HG03378 (cell line): ENCODE results near the gene UPF1.

Experiments
- ATAC-seq: cut with Tn5 transposase; IDR thresholded peaks from one replicate; pipeline ENCODE4 v1.9.1; 2021; ENCODE audit warnings: mild to moderate bottlenecking, moderate library complexity; ENCODE audit not compliant: unreplicated experiment

Gene UPF1

GRCh38 chr19:18833849-18834643 is 2.3 kb downstream of the UPF1 start:
- no peak for ATAC-seq

GRCh38 chr19:18834644-18834984 is 2.9 kb downstream of the UPF1 start:
- ATAC-seq, result no peak

DNA sequence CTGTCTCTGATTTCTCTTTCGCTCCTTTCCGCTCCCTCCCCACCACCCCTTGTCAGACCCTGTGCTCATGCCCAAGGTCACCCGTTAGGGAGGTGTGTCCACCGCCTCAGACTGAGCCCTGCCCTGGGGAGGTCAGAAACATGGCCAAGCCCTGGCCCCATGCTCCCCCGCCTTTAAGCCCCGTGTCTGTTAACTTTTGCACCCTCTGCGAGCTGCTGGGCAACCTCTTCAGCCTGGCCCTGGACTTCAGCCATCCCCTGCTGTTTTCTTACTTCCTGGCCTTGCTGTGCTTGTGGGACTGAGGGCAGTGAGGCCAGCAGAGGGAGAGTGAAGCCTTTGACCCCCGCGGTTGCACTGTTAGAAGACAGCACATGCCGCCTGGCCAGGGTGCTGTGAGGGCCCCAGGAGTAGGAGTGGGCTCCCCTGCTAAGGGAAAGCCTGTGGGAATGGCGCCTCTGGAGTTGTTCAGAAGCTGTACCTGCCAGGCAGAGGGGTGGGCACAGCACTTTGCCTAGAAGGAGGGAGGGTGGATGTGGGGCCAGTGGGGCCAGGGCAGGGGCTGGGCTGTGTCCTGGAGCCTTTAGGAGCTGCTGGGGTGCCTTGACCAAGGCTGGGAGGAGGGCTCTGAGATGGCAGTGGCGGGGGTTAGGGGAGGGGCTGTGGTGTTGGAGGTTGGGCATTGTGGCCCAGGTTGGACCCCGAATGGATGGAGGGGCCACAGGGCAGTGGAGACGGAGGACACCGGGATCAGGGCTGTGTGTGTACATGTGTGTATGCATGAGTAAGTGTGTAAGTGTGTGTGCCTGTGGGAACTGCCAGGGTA is 7.9 kb downstream of the UPF1 start:
- no peak for ATAC-seq

GRCh38 chr19:18840288-18841267 is 8.8 kb downstream of the UPF1 start:
- ATAC-seq, result no peak

GRCh38 chr19:18841400-18841799 is 9.6 kb downstream of the UPF1 start:
- no peak for ATAC-seq

DNA sequence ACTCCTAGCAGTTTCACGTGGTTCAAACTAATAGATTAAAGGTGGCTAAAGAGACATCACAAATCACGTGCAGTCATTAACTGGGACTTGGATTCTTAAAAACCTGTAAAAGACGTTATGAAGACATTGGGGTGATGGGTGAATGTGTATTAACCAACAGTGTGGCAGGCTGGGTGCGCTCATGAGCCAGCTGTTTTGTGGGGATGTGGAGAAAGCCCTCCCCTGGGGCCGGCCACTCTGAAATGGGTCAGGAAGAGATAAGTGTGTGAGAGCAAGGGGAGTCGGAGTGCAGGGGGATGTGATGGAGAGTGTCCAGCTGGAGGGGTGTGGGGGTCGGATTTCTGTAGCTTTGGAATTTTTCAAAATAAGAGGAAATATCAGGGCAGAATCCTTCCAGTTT is 10.4 kb downstream of the UPF1 start:
- ATAC-seq, result no peak

- no peak for ATAC-seq
These were observed 12.2 kb downstream of the UPF1 start for GRCh38 chr19:18843960-18844359.

DNA sequence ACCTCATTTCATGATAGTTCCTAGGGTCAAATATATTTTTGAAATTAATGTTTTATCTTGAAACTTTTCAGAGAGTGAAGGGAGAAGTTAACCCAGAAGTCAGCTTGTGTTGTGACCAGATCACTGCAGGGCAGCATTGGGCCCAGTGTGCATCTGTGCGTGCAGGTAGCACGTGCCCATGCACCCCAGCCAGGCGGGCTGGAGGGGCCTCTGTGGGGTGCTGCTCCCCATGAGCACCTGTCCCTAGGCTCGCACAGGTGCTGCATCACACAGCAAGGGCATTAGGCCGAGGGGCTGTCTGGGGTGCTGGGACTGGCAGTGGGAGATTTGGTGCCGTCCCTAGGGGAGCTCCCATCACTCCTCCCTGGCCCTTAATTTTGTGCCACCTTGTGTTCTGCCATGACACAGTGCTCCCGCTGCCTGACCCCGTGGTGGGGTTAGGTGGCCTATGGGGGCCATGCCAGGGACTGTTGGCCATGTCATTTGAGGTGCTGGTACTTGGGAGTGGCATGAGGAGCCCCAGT is 13.1 kb downstream of the UPF1 start:
- no peak for ATAC-seq

DNA sequence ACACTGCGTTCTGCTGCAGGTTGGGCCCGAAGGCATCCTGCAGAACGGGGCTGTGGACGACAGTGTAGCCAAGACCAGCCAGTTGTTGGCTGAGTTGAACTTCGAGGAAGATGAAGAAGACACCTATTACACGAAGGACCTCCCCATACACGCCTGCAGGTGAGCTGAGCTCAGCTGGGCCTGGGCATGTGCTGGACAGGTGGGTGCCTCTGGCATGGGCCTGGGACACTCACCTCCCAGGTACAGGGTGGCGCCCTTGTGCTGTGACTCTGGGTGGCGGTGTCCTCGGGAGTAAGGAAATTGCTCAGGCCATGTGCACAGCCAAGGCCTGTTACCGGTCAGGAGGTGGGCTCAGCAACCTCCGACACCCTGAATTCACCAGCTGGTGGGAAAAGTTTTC is 14.2 kb downstream of the UPF1 start:
- no peak for ATAC-seq

DNA sequence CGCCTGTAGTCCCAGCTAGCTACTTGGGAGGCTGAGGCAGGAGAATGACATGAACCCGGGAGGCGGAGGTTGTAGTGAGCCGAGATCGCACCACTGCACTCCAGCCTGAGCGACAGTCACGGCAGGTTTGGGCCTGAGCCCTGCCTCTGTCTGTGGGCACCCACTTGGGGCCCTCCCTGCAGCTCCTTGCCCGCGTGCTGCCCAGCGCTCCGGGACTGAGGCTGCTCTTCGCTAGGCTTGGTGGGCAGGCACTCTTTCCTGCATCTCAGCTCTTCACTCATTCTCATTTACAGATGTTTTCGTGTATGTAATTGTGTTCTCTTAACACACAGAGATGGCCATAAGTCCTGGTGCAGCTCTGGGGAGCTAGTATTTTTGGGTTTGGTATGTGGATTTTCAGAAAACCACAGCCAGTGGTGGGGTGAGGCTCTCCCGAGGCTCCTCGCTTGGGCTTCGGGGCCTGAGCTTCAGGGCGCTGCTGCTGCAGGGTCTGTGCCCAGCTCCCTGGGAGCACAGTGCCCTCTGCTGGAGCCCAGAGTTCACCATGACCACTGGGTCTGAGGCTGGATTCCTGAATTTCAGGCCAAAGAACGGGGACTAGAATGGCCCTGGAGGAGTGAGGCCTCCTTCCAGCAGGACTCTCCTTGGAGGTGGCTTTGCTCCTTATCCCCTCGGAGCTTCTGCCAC is 15.2 kb downstream of the UPF1 start:
- ATAC-seq, result no peak

- no peak for ATAC-seq
These were observed 16.0 kb downstream of the UPF1 start for GRCh38 chr19:18847549-18848463.

DNA sequence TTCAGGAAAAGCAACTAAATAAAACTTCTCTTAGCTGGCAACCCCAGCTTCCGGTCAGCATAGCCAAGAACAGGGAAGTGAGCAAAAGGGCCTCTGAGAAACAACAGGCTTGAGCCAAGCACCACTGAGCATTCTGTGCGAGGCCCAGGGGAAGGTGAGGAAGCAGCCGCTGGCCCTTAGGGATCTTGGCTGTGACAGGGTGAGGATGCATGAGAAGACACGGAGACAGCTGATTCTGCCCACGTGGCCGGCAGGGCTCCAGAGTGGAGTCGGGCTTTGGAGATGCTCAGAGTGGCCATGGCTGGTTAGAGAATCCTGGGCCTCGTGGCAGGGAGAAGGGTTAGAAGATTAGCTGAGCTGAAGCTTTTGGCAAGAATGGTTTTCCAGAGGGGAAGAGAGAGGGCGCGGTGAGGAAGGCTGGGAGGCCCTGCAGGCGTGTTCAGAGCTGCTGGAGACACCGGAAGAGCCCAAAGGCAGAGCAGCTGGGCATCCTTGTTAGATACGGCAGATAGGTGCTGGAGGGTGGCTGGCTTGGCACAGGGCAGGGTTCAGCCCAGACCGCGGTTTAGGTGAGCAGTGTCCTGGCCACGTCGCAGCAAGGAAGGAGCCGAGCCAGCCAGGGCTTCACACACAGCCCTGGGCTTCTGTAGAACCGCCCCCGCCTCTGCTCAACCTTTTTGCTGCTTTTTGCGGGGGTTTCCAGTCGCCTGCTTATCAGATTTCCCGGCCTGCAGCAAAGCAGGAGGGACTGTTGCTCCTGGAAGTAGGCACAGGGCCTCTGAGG is 17.3 kb downstream of the UPF1 start:
- ATAC-seq, result no peak

DNA sequence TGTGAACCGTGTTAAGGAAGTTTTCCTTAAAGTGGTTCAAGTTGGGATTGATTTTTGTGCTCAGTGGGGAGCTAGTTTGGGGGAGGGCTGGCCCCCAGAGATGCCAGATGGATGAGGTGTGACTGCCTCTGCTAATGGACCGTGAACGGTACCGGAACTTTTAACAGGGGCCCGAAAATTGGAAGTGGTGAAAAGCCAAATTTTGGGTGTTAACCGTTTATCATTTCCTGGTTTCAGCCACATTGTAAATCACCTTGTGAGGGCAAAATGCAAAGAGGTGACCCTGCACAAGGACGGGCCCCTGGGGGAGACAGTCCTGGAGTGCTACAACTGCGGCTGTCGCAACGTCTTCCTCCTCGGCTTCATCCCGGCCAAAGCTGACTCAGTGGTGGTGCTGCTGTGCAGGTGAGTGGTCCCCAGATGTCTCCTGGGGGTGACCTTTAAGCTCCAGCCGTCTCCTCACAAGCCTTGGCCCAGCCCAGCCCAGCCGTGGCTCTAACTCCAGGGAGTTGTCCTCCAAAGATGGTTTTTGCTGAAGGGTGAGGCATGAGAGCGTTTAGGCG is 18.2 kb downstream of the UPF1 start:
- ATAC-seq, result no peak

GRCh38 chr19:18850471-18851375 is 19.0 kb downstream of the UPF1 start:
- ATAC-seq, result no peak

DNA sequence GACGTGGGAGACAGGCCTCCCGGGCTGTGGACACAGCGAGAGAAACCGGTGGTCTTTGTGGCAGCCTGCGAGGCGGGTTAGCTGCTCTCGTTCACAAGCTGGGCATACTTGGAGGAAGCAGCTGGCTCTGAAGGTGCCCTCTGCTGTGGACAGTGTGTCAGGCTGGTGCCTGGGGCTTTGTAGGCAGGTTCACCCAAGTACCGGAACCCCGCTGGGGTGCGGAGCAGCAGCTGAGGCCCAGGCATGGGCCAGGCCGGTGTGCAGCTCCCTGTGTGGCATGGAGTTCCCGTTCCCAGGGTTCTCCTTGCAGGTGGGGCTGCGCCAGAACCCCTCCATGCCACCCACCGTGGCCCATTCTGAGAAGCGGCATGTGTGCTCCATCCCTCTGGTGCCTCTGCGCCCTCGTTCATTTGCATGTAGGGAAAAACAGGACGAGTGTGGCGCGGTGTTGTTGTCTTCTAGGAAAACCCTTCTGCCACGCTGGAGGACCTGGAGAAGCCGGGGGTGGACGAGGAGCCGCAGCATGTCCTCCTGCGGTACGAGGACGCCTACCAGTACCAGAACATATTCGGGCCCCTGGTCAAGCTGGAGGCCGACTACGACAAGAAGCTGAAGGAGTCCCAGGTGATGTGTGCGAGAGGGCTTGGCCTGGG is 20.0 kb downstream of the UPF1 start:
- no peak for ATAC-seq

DNA sequence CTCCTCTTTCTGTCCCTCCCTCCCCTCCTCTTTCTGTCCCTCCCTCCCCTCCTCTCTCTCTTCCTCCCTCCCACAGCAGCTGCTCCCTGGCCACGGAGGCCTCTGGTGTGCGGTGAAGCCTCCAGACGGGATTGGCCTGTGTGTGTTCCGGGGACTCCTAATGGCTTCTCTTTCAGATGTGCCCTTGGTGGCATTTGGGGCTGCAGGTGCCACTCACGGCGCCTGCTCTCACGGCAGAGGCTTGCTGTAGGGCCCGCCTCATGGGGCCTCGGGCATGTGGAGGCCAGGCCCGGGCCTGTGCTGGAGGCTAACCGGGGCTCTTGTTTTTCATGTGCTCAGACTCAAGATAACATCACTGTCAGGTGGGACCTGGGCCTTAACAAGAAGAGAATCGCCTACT is 20.9 kb downstream of the UPF1 start:
- ATAC-seq, result no peak
